HG02798 (cell line): ENCODE measurements around the gene HEXIM1.
A peak's percentile ranks its signal among the peaks of the same experiment; 100 is the strongest.

Source experiments
- ATAC-seq: cut with Tn5 transposase; IDR thresholded peaks from one replicate; pipeline ENCODE4 v1.9.1; 2021; ENCODE audit warnings: mild to moderate bottlenecking; ENCODE audit not compliant: unreplicated experiment, poor library complexity

HEXIM1 gene

GRCh38 chr17:45168991-45169752, 20.9 kb downstream of the HEXIM1 start:
- no peak for ATAC-seq

DNA sequence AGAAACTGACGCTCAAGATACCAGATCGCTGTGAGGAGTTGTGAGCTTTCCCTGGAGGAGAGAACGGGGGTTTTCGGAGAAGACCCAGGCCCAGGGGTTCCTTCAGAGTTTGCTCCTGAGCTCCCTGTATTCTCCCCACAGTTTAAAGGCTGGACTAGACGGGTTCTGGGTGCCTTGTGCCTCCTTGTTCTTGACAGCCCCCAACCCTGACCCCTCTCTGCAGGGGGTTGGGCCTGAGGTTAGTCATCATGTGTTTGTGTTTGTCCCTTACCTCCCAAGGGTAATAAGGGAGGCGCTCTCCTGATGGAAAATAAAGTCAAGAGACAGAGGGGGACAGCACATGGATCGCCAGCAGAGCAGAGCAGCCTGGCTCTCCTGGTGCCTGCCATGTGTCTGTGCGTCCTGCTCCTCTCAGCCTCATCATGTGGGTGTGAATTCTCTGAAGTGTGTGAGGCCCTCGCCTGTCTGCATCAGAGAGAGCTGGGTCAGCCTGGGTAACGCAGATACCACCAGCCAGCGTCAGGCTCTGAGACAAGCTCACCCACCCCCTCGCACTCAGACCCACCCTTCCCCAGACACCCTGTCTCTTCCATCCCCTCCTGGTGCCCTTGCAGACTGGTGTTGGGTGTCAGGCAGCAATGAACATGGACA, 22.1 kb downstream of the HEXIM1 start:
- ATAC-seq = no peak

- no peak for ATAC-seq
These were observed 22.7 kb downstream of the HEXIM1 start for GRCh38 chr17:45170931-45171337.

DNA sequence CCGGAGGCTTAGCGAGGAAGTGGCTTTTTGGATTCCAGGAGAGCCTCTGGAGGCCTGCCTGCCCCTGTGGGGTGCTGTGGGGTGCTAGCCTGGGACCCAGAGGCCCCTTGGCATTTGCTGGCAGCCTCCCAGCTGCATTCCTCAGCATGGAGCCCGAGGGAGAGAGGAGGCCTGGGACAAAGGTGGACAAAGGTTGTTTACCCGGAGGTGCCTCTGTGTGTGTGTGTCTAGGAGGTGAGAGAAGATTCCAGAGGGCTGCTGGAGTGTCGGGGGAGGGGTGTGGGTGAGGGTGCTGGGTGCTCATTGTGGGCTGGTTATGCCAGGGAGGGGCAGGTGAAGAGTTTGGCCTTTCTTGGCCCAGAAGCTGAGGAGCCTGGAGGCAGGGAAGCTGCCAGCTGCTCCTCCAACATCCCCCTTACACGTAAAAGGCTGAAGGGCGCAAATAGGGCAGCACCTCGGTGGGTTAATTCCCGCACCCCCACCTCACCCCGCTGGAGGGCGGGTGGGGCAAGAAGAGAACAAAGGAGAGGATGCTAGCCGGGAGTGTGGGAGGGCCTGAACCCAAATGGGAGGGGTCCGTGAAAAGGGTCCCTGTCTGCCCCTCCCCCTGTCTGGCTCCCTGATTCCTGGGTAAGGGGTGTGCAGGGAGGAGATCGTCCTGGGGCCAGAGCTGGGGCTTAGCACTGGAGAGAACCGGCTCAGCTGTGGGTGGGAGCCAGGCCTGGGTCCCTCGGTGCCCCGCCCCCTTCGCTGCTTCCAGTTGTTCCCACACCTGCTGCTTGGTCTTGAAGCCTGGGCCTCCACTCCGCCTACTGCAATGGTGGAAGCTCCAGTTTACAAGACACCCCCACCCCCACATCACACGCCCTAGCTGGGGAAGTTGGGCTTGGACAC, 23.3 kb downstream of the HEXIM1 start:
- ATAC-seq = no peak

DNA sequence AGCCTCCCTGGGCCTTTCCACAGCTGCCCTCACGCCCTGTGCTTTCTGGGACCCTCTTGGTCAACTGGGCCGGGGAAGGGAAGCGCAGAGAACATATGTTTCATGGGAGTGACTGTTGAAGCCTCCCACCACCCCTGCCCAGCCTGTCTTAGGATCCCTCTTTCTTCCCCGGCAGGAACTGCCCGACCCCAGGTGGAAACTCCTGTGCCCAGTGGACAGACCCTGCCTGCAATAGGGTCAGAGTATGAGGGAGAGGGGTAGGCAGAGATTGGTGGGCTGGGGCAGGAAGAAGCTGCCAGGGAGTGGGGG, 23.9 kb downstream of the HEXIM1 start:
- no peak for ATAC-seq

GRCh38 chr17:45172541-45173286, 24.4 kb downstream of the HEXIM1 start:
- peak; percentile 47 for ATAC-seq

DNA sequence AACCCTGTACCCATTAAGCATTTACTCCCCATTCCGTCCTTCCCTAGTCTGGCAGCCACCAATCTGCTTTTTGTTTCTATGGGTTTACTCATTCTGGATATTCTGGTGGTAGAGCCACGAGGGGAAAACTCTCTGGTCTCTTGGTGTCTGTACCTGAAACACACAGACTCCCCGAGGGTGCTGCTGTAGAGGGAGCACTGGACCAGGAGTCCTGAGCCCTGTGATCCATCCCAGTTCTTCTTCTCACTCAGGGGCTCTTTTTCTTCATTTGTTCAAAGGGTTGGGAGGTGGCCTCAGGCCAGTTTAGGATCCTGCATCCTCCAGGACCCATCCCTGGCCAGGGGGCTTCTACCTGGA, 27.5 kb downstream of the HEXIM1 start:
- no peak for ATAC-seq

DNA sequence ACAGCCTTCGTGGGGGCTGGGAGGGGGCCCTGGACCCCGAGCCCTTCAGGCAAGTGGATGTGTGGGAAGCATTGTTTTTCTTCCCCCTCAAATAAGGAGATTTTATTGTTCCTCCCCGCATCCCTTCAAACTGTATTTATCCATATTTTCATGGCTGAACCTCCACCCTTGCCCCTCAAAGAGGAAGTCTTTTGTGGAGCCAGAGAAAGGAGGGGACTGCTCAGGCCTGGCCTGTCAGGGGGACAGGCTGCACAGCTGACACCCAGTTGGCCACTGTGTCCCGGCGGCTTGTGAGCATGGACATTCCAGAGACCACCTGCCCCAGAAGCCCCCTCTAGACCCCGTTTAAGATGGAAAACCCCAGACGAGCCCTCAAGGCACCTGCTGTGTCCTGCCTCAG, 29.3 kb downstream of the HEXIM1 start:
- no peak for ATAC-seq

GRCh38 chr17:45184144-45184543, 35.9 kb downstream of the HEXIM1 start:
- ATAC-seq = no peak

DNA sequence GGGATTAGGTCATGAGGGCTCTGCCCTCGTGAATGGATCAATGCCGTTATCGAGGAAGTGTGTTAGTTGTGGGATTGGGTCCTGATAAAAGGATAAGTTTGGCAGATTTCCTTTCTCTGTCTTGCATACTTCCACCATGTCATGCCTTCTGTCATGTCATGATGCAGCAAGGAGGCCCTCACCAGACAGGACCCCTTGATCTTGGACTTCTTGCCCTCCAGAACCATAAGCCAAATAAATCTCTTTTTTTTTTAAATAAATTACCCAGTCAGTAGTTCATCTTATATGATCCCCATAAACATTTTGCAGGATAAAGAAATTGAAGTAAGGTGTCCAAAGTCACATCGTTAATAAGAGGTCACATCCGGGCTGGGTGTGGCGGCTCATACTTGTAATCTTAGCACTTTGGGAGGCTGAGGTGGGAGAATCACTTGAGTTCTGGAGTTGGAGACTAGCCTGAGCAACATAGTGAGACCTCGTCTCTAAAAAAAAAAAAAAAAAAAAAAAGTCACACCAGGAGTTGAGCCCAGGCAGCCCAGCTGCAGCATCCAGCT, 38.6 kb downstream of the HEXIM1 start:
- no peak for ATAC-seq

DNA sequence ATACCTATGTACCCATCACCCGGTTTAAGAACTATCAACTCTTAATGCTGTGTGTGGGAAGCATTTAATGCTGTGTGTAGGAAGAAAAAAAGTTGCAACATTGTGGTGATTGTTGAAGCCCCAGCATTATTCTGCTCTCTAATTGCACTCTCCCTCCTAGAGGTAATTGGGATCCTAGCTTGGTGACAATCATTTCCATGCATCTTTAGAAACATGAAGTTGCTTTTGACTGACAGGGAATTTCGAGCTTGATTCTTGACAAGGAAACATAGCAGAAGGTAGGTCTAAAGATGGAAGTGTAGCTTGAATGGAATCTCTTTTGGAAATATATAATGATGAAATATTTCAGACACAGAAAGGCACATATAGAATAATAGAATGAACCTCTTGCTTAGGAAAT, 40.7 kb downstream of the HEXIM1 start:
- ATAC-seq = no peak

DNA sequence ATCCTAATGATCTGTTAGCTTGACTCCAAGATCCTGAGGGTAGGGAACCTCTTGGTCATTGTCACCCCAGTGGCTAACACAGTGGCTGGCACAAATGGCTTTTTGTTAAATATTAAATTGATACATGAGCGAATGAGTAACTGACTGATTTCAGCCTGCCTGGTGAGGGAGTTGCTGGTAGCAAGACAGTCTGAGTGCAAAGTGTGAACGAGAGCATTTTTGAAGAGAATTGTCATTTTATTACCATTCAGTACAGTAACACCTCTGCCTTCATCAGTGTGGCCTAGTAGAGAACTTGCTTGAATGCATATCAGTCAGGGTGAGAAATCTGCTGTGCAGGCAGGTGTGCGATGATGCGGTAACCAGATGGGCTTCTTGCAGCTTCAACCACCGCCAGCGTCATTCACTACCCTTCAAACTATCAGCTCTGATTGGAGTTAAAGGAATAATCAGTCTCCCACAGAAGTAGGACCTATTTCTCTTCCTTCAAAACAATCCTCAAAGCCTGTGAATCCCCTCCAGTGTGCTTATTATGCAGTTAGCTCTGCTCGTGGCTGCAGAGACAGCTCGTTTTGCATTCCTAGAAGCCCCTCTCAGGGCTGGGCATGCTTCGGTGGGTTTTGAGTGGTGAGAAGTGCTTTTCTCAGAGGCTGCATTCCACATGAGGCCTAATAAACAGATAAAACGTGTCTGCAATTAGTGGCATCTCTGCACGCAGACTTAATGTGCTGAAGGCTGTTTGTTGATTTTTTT, 42.4 kb downstream of the HEXIM1 start:
- ATAC-seq = no peak

- ATAC-seq = no peak
These were observed 47.1 kb downstream of the HEXIM1 start for GRCh38 chr17:45195424-45195823.

GRCh38 chr17:45197108-45197507, 48.8 kb downstream of the HEXIM1 start:
- ATAC-seq = no peak

DNA sequence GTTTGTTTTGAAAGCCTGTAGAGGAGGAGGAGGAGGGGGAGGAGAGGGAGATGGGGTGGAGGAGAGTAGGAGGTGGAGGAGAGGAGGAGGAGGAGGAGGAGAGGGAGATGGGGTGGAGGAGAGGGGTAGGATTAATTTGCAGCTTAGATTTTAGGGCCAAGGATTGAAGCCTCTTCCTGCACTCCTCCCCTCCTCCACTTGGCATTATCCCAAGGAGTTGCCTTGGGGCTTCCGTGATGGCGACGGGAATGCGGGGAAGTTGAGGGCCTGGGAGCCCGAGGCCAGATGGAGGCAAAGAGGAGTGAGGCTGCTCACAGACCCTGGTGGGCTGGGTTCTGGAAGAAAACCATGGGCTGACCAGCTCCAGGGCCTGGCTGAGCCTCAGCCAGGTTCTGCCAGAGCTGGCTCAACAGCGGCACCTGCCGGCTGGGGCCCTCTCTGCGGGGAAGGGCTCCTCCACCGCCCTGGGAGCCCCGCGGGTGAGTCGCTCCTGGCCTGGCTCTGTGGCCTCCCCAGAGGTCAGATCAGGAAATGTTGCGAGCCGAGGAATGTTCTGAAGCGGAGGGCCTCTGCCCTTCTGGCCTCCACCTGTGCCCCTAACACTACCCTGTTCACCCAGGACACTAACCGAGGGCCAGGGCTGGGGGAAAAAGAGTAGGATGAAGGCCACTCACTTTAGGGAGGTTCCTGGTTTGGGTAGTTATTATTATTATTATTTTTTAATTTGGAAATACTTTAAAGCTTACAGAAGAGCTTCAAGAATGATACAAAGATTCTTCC, 49.5 kb downstream of the HEXIM1 start:
- ATAC-seq = peak; percentile 95

DNA sequence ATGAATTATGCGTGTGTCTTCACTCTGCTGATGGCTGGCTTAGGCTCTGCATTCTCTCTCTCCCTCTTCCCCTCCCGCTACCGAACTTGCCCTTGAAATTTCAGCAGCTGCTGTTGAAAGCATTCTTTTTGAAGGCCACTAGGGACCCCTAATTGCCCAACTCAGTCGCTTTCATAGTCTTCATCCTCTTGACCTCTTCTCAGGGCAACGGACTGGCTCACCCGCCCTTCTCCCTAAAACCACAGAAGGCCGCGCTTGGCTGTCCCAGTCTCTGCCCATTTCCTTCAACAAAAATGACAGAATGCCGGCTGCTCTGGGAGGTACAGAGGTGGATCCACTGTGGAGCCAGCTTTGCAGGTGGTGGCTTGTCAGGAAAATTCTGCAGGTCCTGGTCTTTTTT, 52.4 kb downstream of the HEXIM1 start:
- ATAC-seq = no peak

DNA sequence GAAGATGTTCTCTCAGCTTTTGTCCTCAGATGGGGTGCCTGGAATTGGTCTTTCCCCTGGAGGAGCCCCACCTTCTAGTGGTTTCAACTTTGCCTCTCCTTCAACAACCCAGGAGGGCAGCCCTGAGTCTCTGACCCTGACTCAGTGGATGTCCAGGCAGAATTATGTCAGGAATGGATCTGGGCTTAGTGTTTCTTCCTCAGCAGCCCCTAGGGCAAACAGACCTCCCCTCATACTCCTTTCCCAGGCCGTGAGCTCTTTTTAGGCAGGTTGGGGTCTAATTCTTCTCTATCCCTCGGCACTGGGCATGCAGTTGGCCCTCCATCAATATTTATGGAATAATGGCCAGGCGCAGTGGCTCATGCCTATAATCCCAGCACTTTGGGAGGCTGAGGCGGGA, 53.2 kb downstream of the HEXIM1 start:
- ATAC-seq = no peak
